ENCODE data around the gene C19orf12.

C19orf12 gene

DNA sequence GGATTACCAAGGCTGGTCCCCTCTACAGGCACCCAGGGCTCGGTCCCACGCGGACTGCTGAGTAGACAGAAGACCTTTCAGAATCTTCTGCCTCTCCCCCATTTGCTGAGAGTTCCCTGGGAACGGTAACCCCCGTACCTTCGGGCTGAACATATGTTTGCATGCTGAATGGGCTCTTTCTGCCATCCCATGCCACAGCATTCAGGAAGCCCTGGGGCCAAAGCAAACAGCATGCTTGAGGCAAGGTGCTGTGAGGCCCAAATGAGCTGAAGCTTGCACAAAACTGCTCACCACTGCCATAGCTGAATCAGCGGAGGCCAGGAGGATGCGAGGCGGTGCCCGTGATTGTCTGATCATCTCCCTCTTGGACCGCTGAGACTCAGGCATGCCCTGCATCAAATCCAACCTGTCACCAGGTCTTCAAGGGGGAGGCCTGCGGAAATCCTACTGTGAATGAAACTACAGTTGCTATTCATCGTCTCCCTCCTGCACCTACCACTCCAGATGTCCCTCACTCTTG is 16.3 kb upstream of the C19orf12 start:
- no peak overlapping the region for H3K4me3 ChIP-seq (ENCODE audit: low read depth, low read length)
- TF ChIP-seq, protein P1, sequence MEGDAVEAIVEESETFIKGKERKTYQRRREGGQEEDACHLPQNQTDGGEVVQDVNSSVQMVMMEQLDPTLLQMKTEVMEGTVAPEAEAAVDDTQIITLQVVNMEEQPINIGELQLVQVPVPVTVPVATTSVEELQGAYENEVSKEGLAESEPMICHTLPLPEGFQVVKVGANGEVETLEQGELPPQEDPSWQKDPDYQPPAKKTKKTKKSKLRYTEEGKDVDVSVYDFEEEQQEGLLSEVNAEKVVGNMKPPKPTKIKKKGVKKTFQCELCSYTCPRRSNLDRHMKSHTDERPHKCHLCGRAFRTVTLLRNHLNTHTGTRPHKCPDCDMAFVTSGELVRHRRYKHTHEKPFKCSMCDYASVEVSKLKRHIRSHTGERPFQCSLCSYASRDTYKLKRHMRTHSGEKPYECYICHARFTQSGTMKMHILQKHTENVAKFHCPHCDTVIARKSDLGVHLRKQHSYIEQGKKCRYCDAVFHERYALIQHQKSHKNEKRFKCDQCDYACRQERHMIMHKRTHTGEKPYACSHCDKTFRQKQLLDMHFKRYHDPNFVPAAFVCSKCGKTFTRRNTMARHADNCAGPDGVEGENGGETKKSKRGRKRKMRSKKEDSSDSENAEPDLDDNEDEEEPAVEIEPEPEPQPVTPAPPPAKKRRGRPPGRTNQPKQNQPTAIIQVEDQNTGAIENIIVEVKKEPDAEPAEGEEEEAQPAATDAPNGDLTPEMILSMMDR (IDR thresholded peaks at IDR 0.05; ENCODE audit: borderline replicate concordance, insufficient read depth, low read depth, low read length): no peak

DNA sequence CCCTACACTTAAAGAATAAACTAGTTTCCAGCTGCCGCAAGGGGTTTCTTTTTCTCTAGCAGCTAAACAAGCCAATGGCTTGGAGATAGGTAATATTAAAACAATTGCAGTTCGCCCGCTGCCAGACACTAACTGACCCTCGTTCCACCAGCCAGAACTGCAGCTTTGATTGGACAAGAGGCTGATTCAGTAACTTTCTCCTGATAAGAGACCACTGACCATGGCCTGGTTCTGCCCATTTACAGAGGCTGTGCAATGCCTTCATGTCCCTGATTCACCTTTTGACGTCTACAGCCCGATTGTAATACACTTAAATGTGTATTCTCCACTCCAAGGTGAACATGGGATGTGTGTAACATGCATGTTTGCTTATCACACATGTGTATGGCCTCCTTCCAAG is 12.8 kb upstream of the C19orf12 start:
- TF ChIP-seq, protein P1 (IDR thresholded peaks at IDR 0.05; ENCODE audit: borderline replicate concordance, insufficient read depth, low read depth, low read length): no peak
- H3K4me3 ChIP-seq (ENCODE audit: low read depth, low read length): no peak overlapping the region

DNA sequence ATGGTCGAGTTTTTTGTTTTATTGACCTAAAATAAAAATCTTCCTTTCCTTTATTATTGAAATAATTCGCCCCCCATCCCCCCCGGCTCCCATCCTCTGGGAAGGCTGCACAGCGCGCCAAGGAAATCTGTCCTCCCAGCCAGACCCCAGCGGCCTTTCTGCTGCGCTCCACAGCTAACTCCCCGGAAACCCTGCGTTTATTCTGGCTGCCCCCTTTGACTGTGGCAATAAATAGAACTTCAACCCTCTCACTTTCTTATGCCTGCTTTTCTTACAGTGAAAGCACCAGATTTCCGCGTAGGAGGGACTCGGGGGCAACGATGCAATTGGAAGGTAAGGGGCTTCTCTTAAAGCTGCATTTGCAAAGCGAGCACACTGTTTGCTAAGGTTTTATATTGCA is 9.7 kb upstream of the C19orf12 start:
- TF ChIP-seq, protein P1 (IDR thresholded peaks at IDR 0.05; ENCODE audit: borderline replicate concordance, insufficient read depth, low read depth, low read length): no peak
- no peak overlapping the region for H3K4me3 ChIP-seq (ENCODE audit: low read depth, low read length)

DNA sequence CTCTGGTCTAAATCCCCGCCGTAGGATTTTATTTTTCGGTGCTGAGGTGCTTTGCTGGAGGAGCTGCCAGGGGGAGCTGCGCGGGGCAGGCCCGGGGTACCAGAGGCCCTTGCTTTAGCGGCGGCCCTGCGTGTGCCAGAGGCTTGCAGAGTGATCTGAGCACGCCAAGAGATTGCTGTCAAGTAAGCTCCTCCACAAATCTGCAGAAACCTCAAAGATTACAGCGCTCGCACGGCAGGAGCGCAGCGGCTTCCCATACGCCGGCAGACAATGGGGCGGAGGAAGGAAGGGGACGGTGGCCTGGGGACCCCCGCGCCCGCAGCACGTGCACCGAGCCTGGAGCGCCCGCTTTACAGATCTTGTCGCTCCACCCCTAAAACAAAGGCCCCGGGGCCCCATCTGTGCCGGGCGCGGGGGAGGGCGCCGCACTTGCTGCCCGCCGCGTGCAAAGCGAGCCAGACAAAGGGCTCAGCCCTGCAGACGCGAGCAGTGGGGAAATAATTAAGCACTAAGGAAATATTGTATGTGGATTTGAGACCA is 9.1 kb upstream of the C19orf12 start:
- H3K4me3 ChIP-seq (ENCODE audit: low read depth, low read length): no peak overlapping the region
- TF ChIP-seq, protein P1 (IDR thresholded peaks at IDR 0.05; ENCODE audit: borderline replicate concordance, insufficient read depth, low read depth, low read length): no peak

DNA sequence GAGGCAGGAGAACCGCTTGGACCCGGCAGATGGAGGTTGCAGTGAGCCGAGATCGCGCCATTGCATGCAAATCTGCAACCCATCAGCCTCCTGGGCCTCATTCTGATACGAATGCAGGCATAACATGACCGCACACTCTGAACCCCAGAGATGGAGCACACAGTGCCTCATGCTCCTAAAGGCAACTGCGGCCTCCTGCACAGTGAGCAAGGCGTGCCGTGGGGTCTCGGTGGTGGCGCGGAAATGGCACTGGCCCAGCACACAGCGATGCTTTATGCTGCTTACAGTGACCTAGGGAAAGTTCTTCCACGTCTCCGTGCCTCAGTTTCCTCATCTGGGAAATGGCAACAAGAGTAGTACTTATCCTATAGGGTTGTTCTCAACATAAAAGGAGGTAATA is 2.0 kb upstream of the C19orf12 start:
- TF ChIP-seq, protein P1 (IDR thresholded peaks at IDR 0.05; ENCODE audit: borderline replicate concordance, insufficient read depth, low read depth, low read length): no peak

DNA sequence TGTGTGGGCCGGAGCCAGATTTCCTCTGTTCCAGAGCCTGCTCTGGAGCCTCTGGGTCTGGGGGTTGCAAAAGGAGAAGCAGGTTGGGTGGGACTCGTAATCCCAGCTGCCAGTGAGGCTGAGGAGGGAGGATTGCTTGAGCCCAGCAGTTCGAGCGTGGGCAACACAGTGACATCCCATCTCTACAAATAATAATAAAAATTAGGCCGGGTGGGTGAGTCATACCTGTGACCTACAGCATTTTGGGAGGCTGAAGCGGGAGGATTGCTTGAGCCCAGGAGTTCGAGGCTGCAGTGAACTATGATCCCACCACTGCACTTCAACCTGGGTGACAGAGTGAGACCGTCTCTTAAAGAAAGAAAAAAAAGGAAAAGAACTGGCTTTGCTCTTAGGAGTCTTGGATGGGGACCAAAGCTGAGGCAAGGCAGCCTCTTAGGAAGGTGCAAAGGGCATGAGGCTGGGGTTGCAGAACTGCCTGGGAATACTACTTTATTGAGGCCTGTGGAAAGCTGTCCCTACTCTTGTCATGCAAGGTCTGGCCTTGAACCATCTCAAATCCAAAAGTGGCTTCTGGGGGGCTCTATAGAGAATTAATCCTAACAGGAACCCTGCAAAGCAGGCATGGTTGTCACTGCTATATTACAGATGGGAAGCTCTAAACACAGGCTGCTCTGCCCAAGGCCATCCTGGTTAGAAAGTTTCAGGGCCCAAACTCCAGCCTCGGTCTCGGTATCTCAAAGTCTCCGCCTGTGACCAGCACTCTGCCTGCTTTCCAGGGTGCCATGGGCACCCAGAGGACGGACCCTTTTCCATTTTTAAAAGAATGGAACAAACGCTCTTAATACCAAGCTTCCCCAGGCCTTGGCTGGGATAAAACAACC is 880 bp upstream of the C19orf12 start:
- H3K4me3 ChIP-seq (ENCODE audit: low read depth, low read length): peak overlapping the region; percentile 63
- TF ChIP-seq, protein P1 (IDR thresholded peaks at IDR 0.05; ENCODE audit: borderline replicate concordance, insufficient read depth, low read depth, low read length): no peak

More for the DNA sequence above, 2.0 kb upstream of the C19orf12 start:
- H3K4me3 ChIP-seq (ENCODE audit: low read depth, low read length): no peak overlapping the region

All from GM12875 (cell line).